Stimulated activated CD4-positive, alpha-beta T cell treated with anti-CD3 and anti-CD28 coated beads, Interleukin-2, amount 100 ng/mL, for 4 hours (primary cell): Measurements from ENCODE around the gene TNFRSF8.
A peak's percentile ranks its signal among the peaks of the same experiment; 100 is the strongest.

ENCODE experiments used
- DNase-seq: peaks from one replicate; pipeline ENCODE4 v3.0.0-alpha.2; 2020; ENCODE audit warnings: low read depth

TNFRSF8 gene

DNA sequence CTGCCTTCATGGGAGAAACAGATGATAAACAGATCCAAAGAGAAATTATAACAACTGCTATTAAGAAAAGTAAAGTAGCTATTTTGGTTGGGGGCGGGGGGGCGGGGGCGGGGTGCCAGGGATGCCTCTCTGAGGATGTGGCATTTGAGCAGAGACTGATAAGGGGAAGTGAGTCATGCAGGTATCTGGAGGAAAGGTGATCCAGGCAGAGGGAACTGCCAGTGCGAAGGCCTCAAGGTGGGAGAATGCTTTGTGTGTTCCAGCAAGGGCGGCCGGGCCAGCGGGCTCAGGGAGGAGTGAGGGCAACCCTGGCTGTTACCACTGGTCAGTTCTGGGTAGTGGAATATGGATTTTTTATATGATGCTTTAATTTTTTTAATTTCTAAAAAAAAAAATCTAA lies 96.7 kb downstream of the TNFRSF8 start:
- peak; percentile 47 for DNase-seq

DNA sequence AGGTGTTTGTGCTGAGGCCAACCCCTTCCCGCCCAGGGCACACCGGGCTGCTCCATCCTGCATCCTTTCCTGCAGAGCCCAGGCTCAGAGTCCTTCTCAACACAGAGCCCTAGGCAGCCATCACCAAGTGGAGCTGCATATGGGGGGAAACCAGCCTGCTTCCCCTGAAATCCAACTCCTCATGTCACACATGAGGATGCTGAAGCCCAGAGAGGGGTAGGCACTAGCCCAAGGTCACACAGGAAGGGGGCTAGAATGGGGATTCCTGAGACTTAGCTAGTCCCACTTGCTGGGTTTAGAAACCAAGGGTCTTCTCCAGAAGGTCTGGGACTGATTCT lies 98.2 kb downstream of the TNFRSF8 start:
- DNase-seq, result no peak

DNA sequence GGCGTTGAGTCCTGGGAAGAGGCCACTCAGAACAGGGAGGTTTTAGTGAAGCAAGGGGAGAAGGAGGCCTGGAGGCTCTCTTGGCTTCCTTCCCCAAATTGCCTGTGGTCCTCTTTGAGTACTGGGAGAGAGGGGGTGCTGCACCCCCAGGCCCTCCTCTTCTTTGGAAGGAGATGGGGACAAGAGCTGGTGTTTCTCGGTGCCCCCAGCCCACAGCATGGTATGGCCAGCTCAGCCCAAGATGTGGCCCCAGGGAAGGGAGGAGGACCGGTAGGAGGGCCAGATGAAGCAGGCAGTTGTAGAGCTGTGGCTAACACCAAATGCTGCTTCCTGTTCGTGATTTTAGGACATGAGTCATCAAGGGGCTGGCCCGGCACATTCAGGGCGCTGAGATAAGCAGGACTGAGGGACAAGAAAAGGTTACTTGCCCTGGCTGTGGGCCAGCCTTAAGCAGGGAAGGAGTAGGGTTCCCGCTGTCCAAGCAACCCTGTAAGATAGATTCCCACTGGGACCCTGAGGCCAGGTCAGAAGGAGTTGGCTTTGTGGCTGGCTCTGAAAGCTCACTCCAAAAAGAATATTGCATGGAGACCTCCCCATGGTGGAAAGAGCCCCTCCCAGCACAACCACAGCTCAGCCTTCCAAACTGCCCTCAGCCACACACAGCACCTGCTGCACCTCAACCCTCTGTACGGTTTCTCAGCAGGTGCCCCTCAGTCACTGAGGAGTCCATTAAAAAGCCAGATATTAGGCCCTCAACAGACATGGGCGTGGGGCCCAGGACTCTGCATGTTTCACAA lies 98.8 kb downstream of the TNFRSF8 start:
- peak; percentile 65 for DNase-seq

DNA sequence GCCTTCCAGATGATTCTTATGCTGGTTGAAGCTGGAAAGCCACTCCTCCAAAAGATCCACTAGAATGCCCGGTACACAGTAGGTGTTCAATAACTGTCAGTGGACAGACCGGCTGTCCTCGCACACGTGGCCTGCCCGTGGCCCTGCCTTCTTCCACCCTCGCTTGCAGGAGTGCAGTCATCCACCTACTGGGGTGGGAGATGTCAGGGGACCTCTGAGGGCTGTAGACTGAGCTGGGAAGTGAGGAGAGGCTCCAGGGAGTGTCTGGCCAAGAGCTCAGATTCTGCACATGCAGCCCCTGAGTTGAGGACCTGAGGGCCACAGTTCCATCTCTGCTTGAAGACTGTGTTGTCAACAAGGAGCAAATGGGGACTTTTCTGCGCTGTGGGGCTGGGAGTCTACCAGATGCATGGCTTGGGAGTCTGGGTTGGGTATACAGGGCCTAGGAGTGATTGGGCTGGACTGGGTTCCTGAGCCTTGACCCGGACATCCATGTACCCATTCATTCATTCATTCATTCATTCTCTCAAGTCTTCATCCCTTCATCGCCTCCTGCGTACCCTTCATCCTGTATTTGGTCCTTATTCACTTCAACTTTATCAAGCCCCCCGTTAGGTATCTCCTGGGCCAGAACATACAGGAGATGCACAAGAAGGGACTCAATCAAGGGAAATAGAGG lies 99.5 kb downstream of the TNFRSF8 start:
- DNase-seq, result no peak

DNA sequence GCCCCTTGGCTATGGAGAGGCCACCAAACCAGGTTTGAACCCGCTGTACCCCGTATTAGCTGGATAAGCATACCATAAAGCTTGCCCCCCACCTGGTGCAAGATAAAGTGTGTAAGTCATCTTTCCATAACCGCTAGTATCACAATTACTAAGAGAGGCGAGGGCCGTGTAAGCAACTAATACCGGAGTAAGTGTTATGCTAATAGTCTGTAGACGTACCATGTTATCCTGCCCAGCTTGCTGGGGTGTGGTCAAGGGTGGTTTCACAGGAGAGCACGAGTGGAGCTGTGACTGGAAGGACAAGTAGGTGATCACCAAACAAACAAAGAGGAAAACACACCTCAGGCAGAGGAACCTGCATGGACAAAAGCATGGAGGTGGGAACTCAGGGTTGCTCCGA lies 100.1 kb downstream of the TNFRSF8 start:
- no peak for DNase-seq

DNA sequence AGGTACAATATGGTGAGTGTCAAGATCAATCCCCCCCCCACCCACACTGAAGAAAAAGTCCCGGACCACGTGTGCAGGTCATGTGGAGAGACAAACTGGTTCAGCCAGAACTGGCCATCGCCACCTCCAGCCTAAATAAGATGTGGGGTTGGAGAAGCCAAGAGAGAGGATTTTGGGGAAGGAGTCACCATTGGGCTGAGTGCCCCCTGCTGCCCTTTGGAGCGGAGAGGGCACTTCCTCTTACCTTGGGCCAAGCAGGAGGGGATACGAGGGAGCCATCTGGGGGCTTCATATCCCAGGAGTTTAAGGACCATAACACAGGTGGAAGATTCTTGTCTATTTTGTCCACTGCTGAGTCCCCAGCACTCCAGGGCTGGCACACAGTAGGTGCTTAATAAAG lies 101.1 kb downstream of the TNFRSF8 start:
- DNase-seq, result no peak

DNA sequence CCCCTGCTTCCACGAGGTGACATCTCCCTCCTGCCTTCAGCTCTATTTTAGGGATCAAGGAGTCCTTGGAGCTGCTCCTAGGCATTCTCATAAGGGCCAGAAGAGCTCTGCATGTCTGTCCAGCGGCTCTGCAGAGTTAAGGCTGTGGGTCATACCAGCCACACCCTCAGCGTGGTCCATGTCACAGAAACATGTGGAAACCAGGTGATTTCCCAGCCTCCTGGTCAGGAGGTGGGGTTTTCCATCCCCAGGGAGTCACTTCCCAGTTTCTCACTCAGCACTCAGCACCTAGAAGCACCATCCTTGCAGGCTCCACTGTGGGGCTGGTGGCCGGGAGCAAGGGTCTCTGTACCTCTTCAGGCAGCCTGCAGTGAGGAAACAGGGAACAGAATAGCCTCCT lies 102.2 kb downstream of the TNFRSF8 start:
- DNase-seq, result no peak

DNA sequence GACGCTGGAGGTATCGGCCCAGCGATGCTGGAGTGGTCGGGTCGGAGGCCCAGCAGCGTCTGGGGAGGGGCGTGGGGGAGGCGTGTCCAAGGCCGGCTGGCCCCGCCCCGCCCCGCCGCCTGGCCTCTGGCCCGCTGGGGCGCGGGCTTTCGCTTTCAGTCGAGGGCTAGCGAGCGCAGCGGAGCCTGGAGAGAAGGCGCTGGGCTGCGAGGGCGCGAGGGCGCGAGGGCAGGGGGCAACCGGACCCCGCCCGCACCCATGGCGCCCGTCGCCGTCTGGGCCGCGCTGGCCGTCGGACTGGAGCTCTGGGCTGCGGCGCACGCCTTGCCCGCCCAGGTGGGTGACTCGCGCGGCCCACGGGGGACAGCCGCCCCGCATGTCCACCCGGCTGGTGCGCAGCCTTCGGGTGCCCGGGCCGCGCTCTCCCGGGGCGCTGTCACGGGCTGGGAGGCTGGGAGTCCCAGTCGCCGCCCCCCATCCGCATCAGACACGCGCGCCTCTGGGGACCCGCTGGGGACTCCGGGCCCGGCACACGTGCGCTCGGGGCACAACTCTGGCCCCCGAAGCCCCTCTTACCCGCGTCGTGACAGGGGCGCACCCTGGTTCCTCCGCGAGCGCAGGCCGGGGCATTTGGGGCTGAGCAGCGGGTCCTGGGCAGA lies 103.9 kb downstream of the TNFRSF8 start, which contains the start of gene TNFRSF1B:
Gene TNFRSF1B, plus strand, starts transcription at position 158 of the 659 bp plus-strand sequence. Its CDS starts 101 bp downstream, at position 259.
- DNase-seq, result peak; percentile 67

DNA sequence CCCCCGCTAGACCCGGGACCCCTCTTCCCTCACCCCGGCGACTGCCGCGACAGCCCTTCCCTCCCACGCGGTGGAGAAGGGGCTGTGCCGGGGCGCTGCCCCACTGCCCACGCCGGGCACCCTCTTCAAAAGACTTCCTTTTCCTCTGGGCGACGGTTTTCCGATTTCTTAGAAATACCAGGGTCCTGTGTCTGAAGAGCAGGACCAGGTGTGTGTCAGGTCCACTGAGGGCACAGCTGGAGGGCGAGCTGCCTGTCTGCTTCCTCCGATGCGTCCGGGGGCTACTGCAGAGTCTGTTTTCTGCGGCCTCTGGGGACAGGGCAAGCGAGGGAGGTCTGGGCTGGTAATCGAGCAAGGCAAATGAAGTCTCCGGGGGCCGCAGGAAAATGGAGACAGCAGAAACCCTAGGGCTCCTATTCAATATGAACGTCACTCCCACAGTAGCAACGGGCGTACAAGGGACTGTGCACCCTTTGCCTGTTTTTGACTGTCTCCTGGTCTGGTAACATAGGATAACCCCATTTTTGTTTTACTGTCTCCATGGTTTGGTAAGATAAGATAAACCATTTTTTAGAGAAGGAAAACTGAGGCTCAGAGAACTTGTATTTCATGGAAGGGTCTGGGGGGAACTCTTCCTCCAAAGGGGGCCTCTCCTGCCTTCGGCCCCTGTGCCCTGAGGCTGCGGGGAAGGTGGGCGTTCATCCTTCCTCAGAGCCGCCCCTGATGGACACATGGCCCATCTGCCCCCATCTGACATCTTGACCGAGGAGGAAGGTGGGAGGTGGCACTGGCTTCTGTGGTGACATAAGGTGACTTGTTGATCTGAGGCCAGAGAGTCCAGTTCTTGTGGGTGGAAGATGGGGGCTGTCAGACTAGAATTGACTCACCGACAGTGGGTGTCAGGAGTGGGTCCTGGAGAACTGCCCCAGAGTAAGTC lies 104.7 kb downstream of the TNFRSF8 start:
- no peak for DNase-seq

DNA sequence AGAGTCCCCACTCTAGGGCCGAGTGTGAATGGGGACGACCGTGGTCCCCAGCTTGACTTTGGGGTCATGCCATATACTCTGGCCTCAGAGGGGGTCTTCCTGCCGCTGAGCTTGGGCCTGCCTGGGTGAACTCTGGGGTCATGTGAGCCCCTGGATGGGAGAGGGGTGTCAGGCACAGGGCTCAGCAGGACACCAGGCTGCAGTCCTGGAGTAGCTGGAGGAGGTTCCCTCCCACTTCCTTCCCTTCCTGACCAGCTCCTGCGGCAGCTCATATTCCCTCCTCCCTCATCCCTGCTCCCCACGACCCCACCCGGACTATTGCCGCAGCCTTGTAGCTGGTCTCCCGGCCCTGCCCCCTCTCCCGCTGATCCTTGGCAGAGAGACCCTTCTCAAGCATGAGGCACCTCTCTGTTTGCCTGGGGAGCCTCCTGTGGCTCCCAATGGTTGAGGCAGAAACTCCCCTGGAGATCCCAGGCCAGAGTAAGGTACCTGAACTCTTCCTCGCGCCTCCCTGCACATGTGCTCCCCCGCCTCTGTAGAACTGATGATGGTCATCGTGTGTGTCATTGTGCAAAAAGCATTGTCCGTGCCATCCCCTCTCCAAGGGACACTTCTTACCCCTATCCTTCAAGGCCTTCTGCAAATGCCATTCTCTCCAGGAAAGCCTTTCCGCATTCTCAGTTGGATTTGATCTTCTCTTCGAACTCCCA lies 105.5 kb downstream of the TNFRSF8 start:
- no peak for DNase-seq

DNA sequence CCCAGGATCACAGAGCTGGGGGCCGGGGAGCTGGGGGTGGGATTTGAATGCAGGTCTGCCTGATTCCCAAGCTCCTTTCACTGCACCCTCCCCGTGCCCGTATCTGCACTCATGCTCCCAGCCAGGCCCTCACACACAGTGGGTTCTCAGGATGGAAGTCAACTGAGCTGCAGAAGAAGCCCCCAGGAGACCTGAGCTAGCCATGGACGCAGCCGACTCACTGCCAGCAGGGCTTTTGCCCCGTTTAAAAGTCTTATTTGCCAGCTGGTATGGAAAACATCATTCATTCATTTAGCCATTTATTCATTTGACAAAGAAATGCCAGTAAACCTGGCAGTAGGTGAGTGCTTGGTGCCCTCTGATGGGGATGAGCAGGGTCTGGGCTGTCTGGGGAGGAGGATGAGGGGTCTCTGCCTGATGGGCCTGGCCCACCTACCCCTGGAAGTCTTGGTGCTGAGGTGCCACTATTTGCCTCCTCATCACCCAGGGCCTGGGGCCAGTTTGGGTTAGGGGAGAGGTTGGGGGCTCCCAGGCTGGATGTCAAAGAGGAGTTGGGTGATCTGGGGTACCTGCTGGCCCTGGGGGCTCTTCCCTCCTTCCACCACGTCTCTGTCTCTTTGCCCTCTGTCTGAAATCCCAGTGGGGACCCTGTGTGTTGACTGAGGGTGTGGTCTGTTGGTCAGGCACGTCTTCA lies 106.5 kb downstream of the TNFRSF8 start:
- no peak for DNase-seq

DNA sequence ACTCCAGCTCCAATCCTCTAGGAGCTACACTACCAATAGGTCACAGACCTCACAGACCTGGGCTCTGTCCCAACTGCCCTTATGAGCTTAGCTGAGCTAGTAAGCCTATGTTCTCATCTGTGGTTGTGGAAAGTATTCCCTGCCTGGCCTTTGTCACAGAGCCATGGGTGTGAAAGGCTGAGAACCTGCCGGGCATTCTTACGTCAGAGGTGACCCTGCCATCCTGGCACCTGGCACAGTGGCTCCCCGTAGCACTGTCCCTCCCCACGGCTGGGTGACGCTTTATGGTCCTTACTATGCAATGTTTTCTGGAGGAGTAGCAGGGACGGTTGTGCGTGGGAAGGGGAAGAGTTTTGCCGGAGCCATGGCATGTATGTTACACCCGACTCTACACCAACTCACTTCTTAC lies 107.2 kb downstream of the TNFRSF8 start:
- no peak for DNase-seq

DNA sequence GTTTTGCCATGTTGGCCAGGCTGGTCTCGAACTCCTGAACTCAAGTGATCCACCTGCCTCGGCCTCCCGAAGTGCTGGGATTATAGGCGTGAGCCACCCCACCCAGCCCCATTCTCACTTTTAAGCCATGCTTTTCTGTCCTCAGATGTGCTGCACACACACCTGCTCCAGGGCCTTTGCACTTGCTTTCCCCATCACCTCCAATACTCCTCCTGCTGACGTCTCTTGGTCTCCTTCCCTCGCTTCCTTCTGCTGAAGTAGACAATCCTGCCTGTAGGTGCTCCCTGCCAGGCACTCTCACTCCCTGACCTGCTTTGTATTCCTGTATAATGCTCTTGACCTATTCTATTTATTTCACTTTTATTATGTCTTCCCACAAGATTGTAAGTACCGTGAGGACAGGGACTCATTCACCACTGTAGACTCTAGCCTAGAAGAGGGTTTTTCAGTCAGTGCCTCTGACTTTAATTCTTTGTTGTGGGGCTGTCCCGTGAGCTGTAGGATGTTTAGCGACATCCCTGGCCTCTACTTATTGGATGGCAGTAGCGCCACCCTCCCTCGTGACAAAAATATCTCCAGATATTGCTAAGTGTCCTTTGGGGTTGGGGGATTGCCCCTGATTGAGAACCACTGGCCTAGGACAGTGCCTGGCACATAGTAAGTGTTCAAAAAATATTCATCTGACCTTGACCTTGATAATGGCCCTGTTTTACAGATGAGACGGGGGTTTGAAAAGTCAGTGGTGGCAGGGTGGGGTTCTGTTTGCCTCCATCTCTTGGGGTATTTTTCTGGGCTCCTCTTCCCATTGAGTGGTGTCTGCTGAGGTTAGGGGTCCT lies 108.3 kb downstream of the TNFRSF8 start:
- DNase-seq, result no peak

DNA sequence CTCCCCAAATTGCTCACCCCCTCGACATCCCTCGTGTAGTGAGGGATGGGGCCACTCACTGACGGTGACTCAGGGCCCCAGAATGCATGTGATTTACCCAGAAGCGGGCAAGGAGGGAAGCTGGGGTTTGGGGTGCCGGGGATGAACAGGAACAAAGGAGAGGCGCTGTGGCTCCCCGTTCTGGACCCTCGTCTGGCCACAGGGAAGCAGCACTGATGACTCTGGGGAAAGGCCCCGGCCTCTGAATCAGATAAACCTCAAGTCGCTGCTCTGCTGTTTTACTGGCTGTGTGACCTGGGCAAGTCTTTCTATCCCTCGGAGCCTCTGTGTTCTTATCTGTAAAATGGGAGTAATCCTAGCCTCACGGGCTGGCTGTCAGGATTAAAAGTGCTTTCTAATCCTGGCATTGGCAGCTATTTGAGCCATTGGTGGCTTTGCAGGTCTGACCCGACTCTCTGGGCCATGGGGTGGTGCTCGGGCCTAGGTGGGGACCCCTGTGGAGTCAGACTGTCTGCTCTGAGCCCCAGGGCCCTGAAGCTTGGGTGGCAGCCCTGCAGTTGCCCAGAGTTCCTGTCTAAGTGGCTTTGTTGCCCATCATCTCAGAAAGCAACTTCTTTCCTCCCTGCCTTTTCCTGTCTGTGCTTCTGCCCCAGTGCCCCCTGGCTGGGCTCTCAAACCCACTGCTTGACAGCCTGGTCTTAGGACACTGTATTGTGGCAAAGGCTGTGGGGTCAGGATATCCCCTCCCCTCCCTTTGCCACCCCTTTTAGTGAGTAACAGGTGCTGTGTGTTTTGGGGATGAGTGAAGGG lies 109.1 kb downstream of the TNFRSF8 start:
- no peak for DNase-seq

DNA sequence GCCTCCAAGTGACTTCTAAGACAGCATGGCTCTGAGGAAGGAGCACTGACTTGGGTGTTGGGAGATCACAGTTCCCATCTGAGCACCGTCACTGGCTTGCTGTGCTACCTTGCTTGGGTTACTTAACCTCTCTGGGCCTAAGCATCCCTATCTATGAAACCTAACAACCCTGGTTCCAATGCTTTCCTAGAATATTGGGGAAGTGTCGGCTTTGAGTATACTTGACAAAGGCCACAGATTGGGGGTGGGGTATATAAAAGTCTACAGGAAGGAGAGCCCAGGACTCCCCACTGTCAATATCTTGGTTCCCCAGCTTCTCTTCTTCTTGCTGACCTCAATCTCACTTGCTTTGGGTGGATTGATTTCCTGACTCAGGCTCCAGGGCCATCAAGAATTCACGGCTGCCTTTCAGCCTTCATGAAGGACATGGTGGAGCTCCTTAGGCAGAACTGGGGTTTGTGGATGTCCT lies 110.0 kb downstream of the TNFRSF8 start:
- no peak for DNase-seq

DNA sequence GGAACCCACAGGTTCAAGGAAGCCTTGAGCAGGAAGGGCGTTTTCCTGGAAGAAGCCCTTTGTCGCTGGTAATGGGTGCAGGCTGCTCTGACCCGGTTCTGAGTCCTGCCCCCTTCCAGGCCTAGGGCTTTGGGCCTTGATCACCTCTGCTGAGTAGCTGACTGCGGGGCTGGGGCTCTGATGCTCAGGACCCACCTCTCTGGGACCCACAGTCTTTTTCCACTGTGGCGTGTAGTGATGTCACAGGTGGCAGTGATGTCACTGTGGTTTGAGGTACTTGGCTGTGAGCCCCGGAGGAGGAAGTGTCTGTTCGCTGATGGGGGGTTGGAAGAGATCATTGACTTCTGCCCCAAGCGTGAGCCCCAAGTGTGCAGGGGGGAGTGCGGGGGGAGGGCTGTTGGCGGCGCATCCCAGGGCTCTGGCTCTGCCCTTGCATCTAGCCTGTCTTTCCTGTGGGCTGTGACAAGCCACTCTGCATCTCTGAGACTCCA lies 110.6 kb downstream of the TNFRSF8 start:
- DNase-seq, result peak; percentile 95

DNA sequence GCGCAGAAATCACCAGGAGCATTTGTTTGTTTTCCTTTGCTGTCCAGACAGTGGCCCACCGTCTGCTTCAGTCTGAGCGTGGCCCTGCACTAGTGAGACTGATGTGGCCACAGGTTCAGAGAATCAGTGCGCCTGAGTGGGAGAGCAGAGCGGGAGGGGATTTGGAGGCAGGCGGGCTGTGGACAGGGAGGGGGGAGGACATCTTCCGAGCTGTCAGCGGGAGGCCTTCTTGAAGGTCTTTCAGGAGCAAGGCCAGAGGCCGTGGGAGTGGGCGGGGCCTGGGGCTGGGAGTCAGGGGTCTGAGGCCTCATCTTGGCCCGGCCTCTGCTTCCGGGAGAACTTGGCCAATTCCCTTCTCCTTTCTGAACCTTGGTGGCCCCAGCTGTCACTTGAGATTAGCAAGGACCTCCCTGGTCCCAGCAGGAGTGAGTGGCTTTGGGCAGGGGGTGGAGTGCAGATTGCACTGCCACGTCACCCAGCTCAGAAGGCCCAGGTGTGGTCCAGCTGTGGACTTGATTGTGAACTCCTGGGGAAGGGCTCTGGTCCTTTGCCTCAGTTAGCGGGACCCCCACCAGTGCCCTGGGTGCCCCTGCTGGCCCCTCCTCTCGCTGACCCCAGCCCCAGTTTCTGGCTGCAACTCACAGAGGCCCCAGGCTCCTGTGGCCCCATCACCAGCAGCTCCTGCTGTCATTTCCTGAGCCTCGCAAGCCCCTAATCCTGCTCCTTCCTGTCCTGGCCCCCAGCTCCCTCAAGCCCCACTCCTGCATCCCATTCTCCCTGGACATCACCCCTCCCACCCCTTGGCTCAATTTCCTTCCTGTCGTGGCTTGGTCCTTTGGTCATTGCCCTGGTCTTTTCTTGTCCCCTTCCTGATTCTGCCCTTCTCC lies 112.1 kb downstream of the TNFRSF8 start:
- no peak for DNase-seq
